ENCODE data around the gene RBBP5. TPM values are rescaled to one million over a fixed set of nuclear protein-coding genes. Genes with fewer than 3 reads are reported as not detected.

The RBBP5 gene
- total RNA-seq, 2 donors from 2014 or later, result 15.0 to 15.1 TPM

DNA sequence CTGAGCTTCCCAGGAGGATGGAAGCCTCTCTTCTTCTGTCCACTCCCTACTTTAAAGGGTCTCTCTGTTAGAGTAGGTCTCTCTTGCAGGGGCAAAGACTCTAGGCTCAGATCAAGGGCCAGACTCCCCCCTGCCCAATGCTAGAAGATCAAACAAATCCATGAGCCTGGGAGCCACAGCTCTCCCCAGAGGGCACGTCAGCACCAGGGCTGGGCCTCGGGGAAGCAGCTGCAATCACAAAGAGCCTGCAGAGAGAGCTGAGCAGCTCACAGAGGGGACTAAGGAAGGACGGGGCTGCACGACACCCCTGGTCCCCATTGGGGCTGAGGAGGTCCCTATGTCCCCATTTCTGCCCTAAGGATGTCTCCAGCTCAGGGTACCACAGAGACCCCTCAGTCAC lies 74.9 kb downstream of the RBBP5 start:
- DNase-seq (ENCODE audit: low spot score), result no peak
- no peak overlapping the region for H3K4me3 ChIP-seq
- H3K27ac ChIP-seq, result no peak overlapping the region
- TF ChIP-seq, protein P1, sequence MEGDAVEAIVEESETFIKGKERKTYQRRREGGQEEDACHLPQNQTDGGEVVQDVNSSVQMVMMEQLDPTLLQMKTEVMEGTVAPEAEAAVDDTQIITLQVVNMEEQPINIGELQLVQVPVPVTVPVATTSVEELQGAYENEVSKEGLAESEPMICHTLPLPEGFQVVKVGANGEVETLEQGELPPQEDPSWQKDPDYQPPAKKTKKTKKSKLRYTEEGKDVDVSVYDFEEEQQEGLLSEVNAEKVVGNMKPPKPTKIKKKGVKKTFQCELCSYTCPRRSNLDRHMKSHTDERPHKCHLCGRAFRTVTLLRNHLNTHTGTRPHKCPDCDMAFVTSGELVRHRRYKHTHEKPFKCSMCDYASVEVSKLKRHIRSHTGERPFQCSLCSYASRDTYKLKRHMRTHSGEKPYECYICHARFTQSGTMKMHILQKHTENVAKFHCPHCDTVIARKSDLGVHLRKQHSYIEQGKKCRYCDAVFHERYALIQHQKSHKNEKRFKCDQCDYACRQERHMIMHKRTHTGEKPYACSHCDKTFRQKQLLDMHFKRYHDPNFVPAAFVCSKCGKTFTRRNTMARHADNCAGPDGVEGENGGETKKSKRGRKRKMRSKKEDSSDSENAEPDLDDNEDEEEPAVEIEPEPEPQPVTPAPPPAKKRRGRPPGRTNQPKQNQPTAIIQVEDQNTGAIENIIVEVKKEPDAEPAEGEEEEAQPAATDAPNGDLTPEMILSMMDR (IDR thresholded peaks at IDR 0.05), result no peak
- TF ChIP-seq POLR2A (IDR thresholded peaks at IDR 0.05), result no peak
- TF ChIP-seq POLR2AphosphoS5 (IDR thresholded peaks at IDR 0.05), result no peak
- H3K27me3 ChIP-seq (replicated peaks; ENCODE audit: insufficient read depth), result peaks cover 15% of the 10 kb centered on the region
- H3K9me3 ChIP-seq, result no peaks in the 10 kb centered on the region
- WGBS, result 66% methylated on average over 4 of the region's 4 CpGs
- H3K36me3 ChIP-seq, result no peaks in the 10 kb centered on the region
- intact Hi-C loops (cut with DNase I), result no loop called here
- no peaks in the 10 kb centered on the region for H3K4me1 ChIP-seq (replicated peaks)

DNA sequence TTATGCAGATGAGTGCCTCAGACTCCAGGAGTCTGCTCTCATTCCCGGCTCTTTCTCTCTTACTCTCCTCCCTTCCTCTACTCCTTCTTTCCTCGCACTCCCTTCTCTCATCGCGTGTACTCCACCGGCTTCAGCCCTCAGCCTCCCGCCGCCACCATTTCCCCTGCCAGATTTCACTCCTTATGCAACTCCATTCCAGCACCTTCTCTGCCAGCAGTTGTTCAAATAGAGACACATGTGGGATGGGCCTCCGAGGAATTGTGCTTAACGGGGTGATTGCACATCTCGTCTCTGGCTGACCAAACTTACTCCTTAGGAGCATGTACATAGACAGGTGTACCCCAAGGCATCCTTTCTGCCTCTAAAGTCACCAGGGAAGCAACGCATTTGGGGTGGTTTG lies 76.6 kb downstream of the RBBP5 start:
- intact Hi-C loops (cut with DNase I), result no loop called here
- H3K27me3 ChIP-seq (replicated peaks; ENCODE audit: insufficient read depth), result peaks cover 18% of the 10 kb centered on the region
- no peak for TF ChIP-seq POLR2A (IDR thresholded peaks at IDR 0.05)
- TF ChIP-seq, protein P1 (IDR thresholded peaks at IDR 0.05), result no peak
- TF ChIP-seq POLR2AphosphoS5 (IDR thresholded peaks at IDR 0.05), result no peak

DNA sequence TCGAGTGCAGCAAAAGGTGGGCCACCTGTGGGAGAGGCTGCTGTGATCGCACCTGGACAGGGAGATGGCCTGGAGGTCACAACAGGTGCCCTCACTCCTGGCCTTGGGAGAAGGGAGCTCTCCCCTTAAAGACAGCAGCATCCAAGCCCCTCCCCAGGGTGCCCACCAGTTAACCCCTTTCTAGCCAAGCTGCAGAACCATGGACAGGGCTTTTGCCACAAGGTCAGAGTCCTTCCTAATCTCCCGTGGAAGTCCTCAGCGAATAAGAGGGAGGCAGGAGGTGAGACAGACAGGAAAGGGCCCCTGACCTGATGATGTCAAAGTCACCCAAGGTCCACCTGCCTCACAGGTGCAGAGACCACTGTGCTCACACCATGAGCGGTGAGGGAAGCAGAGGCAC lies 77.0 kb downstream of the RBBP5 start:
- Histone ChIP-seq H3K36me3 (no peaks in the 10 kb centered on the region), H3K27me3 (replicated peaks; ENCODE audit: insufficient read depth) (peaks cover 18% of the 10 kb centered on the region), H3K4me1 (replicated peaks) (no peaks in the 10 kb centered on the region), H3K9me3 (no peaks in the 10 kb centered on the region), H3K4me3 (no peak overlapping the region), H3K27ac (no peak overlapping the region)
- DNase-seq (ENCODE audit: low spot score), result no peak
- TF ChIP-seq POLR2AphosphoS5 (IDR thresholded peaks at IDR 0.05), result no peak
- TF ChIP-seq, protein P1 (IDR thresholded peaks at IDR 0.05), result no peak
- TF ChIP-seq POLR2A (IDR thresholded peaks at IDR 0.05), result no peak
- 38% methylated on average over 5 of the region's 5 CpGs for WGBS
- intact Hi-C loops (cut with DNase I), result no loop called here

More for the DNA sequence above, 76.6 kb downstream of the RBBP5 start:
- Histone ChIP-seq H3K27ac (no peak overlapping the region), H3K4me1 (replicated peaks) (no peaks in the 10 kb centered on the region), H3K4me3 (no peak overlapping the region), H3K9me3 (no peaks in the 10 kb centered on the region), H3K36me3 (no peaks in the 10 kb centered on the region)
- WGBS, result 23% methylated on average over 11 of the region's 11 CpGs
- DNase-seq (ENCODE audit: low spot score), result no peak

DNA sequence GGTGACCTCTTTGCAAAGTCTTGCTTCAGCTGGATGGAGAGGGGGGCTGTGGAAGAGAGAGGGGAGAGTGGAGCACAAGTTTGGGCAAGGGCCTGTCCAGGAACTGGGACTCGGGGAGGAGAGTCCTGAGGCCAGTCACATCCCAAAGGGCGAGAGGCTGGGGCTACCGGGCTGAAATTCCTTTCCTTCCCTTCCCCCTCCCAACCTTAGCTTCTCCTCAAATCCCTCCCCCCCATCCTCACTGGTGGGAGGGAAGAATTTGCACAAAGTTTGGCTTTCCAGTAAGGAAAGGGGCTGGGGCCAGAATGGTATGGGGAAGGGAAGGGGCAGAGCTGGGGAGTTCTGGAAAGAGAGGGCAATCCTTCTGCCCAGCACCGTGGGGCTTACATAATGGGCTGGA lies 77.9 kb downstream of the RBBP5 start:
- WGBS, result 45% methylated on average over 4 of the region's 4 CpGs
- Histone ChIP-seq H3K36me3 (no peaks in the 10 kb centered on the region), H3K27ac (no peak overlapping the region), H3K4me1 (replicated peaks) (no peaks in the 10 kb centered on the region), H3K27me3 (replicated peaks; ENCODE audit: insufficient read depth) (peaks cover 18% of the 10 kb centered on the region), H3K4me3 (no peak overlapping the region), H3K9me3 (no peaks in the 10 kb centered on the region)
- intact Hi-C loops (cut with DNase I), result no loop called here
- DNase-seq (ENCODE audit: low spot score), result no peak
- TF ChIP-seq POLR2AphosphoS5 (IDR thresholded peaks at IDR 0.05) (no peak), POLR2A (IDR thresholded peaks at IDR 0.05) (no peak)
- TF ChIP-seq, protein P1 (IDR thresholded peaks at IDR 0.05), result no peak

DNA sequence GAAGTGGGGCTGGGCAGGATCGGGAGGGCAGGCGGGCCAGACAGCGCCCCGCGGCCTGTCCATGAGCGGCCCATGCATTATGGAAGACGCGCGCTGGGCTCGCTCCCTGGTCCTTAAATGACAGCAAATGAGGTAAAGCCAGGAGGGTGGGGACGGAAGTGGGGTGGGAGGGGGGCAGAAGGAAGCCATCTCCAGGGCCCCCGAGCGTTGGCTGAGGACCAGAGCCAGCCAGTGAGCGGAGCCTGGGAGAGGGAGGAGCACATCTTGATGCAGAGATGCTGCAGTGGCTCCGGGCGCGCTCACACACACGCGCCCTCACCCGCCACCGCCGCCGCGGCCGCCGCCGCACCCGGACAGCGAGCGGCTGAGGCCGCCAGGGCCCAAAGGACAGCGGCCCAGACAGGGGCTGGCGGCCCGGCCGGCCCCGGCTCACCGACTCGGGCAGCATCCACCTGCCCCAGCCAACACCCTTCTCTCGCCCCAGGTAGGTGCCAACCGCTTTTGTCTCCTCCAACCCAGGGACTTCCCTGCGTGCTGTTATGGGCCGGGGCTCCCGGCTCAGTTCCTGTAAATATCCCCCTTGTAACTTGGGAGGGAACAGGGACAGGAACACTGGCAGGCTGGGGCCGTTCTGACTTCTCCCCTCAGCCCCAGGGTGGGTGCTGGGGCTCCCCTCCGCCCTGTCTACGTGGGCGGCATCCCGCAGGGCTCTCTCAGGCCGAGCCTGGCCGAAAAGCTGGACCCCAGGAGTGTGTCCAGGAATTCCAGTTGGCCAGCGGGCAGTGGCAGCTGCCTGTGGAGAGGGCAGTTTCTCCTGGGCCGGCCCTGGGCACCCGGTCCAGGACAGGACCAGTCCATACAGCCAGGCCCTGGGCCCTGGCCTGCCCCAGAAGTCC lies 78.6 kb downstream of the RBBP5 start, which contains the start of gene CNTN2:
Gene CNTN2 (plus strand): TSS at position 302 of the 896 bp plus-strand sequence. CDS start 9,974 bp downstream, outside the sequence.
- 12% methylated on average over 39 of the region's 53 CpGs for WGBS
- intact Hi-C loops (cut with DNase I), result no loop called here
- Histone ChIP-seq H3K9me3 (no peaks in the 10 kb centered on the region), H3K27ac (no peak within 1 kb of the TSS), H3K36me3 (no peaks in the 10 kb centered on the region), H3K4me3 (no peak within 1 kb of the TSS), H3K27me3 (replicated peaks; ENCODE audit: insufficient read depth) (peaks cover 18% of the 10 kb centered on the region), H3K4me1 (replicated peaks) (no peaks in the 10 kb centered on the region)
- TF ChIP-seq POLR2AphosphoS5 (IDR thresholded peaks at IDR 0.05), result no peak
- TF ChIP-seq, protein P1 (IDR thresholded peaks at IDR 0.05), result no peak
- no peak for TF ChIP-seq POLR2A (IDR thresholded peaks at IDR 0.05)
- DNase-seq (ENCODE audit: low spot score), result no peak

Measured in prostate gland (tissue), 2 donors.